CD1c-positive myeloid dendritic cell (primary cell): ENCODE data around the gene RBMXL3.

Experiments
- DNase-seq: peaks from one replicate; pipeline ENCODE4 v3.0.0-alpha.2; 2016; ENCODE audit errors: extremely low spot score

Gene RBMXL3

DNA sequence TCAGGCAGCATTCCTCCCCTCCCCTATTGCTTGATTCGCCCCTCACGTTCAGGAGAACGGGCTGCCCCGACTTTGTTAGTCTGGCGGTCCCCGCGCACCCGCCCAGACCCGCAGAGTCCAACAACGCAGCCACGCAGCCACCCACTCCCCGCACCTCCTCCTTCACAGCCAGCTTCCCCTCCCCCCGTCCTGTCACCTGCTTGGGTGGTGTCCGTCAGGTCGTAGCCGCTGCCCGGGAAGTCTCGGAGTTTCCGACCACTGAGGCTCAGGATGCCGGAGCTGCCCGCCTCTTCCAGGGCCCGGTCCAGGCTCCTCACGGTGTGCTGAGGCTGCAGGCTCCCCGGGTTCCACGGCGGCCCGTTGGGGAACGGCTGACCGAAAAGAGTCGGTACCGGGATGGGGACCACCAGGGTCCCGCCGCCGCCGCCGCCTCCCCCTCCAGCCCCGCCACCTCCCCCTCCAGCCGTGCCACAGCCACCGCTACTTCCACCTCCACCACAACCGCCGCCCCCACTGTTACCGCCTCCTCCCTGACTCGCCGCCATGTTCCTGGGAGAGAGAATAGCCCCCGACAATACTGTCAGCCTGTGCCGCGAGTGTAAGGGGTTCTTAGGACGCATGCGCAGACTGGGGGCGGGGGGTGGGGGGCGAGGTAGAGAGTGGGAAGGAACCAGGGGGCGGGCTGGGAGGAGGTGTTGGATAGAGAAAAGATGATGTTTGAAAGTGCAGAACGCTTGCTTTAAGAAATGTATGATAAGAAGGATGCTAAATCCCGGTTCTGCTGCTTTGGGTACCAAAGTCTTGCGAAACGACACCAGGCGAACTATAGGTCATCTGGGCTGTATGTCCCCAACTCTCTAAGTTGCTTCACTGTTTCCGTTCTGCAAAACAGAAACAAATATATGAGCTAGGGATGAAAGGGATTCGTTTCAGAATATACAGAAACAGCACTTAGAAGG, 44.6 kb downstream of the RBMXL3 start, which contains the start of gene LRCH2:
Gene LRCH2 (minus strand): TSS at position 600 of the 959 bp plus-strand sequence. CDS start 55 bp downstream, at position 545.
- no peak for DNase-seq

DNA sequence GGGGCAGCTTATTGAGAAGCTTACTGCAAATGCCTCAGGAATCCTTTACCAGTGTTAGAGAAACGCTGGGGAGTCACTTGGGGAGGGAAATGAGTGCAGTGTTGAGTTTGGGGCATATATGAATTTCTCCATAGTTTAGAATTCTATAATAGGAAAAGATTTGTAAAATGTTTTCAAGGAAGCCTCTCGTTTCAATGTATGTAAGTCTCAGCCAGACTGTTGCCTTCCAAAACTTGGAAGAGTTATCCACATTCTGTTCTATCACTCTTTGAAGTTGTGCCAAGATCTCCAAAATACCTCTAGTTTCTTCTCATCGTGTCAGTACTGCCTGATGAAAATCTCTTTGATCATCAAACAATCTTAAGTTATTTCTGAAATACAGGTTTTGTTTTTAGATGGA, 45.3 kb downstream of the RBMXL3 start:
- DNase-seq: no peak

DNA sequence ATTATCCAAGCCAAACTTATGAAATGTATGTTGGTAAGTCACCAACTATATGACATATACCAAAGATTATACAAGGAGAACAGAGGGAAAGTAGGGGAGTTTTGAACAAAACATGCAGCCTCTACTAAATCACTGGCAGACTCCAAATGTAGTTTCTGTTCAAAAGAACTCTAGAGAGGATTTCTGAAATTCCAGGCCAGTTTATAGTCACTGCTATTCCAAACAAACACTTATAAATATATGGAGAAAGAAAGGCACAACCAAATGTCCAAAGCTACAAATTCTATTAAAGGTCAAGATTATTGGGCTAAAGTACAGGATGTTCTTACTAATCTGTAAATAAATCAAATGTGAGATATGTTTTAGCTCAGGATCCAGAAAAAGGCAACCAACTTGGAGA, 47.4 kb downstream of the RBMXL3 start:
- no peak for DNase-seq

DNA sequence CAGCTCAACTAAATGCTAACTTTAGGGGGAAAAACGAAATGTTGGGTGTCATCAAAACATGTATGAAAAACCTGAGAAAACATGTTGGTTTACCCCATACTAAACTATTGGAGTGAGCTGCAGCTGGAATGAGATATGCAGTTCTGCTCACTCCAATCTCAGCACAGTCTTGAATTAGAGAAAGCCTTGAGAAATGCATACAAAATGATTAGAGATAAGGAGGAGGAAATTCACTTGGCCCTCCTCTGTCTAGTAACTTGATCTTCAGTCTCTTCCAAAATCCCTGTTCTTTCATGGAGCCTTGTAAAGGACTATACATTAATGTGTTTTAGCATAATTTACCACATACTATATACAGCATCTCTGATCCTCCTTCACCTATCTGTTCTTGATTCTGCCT, 47.8 kb downstream of the RBMXL3 start:
- DNase-seq: no peak
